ENCODE results near the gene DNAJB12. TPM values are rescaled to one million over a fixed set of nuclear protein-coding genes. Genes with fewer than 3 reads are reported as not detected.
"Not testable (repeated sequence)": the region's sequence is repeated elsewhere in the genome, so short reads cannot be mapped to it uniquely, and the experiment has no call there.

DNAJB12 gene
- total RNA-seq, 1 donor from 2014 or later: 25.9 TPM

DNA sequence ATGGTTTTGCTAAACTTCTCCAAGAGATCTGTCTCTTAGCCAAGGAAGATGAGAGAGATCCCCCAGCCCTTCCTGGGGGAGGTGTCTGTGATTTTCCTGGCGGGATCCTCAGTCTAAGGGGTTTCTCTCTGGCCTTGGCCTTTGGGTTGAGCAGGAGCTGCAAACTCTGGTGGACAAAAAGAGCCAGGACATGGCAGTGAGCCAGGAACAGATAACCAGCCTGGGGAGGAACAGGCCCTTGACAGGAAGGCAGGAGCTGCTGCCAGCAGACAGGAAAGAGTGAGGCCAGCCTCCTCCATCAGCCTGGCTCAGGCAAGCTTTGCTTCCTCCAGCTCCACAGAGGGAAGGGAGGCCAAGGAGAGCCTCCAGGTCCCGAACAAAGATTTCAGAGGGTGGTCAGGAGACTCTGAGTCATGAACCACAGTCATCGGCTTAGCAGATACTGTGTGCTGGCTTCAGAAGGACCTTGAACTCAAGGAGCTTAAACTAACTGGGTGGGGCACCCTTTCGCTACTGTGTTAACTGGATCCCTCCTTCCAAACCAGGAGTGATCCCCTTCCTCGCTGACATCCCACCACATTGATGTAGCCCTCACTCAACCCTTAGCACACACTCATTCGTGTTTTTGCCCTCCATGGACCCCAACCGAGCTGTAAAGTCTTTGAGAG, 46.3 kb downstream of the DNAJB12 start:
- intact Hi-C loops (cut with micrococcal nuclease): no loop called here
- DNase-seq: peak; percentile 73
- ATAC-seq: peak; percentile 66

DNA sequence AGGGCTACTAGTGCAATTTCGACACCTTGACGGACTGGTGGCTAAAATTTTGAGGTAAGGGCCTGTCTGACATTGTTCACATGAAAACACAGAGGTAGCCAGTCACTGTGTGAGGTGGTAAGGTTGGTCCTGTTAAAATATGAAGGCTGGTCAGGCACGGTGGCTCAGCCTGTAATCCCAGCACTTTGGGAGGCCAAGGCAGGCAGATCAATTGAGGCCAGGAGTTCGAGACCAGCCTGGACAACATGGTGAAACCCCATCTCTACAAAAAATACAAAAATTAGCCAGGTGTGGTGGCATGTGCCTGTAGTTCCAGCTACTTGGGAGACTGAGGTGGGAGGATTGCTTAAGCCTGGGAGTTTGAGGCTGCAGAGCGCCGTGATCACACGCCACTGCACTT, 47.0 kb downstream of the DNAJB12 start:
- intact Hi-C loops (cut with micrococcal nuclease); ATAC-seq: not testable (repeated sequence)
- DNase-seq: peak; percentile 2

DNA sequence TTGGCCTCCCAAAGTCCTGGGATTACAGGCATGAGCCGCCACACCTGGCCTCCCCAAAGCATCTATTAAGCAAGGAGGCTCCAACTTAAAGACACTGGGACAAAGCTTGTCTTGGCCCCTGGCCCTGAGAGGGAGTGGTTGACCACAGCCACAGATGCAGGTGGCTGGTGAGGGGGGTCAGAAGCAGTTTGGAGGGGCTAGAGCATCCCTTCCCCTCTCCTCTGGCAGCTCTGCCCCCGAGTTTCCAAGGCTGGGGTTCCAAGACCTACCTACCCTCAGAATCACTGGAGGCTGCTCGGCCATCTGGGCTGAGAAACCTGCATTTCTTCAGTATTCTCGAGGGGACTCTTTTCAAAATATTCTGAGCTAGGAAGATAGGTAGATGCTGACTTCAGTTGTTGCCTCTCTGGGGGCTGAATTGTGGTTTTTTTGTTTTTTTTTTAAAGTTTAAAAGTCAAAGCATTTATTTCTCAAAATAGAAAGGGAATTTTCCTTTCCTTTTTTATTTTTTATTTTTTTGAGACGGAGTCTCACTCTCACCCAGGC, 48.4 kb downstream of the DNAJB12 start:
- peak; percentile 14 for DNase-seq
- intact Hi-C loops (cut with micrococcal nuclease): no loop called here
- no peak for ATAC-seq

DNA sequence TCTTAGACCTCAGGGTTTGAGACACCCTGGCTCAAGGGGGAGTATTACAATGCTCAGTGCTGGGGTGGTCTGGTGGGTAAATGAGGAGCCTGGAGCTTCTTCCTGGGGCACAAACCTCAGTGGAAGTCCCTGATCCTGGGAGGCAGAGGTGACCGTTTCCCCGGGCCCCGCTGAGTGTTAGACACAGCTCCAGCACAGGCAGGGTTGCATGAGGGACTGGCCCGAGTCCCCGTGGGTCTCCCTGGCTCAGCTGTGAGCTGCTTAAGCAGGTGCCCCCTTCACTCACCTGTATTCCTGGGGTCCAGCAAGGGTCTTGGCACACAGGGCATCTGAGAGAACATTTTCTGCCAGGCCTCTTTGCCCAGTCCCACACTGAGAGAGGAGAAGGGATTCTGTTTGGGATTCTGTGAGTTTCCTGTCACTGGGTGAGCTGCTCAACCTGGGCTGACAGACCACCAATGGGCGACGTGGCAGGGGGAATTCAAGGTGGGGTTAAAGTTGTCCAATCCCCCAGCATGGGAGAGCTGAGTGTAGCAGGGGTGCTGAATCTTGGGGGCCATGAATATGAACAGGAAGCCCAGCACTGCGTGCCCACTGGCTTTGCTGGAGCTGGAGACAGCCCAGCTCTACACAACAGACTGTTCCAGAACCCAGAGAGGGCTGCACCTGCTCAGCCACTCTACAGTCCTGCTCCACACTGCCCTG, 51.1 kb downstream of the DNAJB12 start:
- peak; percentile 12 for DNase-seq
- intact Hi-C loops (cut with micrococcal nuclease): no loop called here
- ATAC-seq: no peak

DNA sequence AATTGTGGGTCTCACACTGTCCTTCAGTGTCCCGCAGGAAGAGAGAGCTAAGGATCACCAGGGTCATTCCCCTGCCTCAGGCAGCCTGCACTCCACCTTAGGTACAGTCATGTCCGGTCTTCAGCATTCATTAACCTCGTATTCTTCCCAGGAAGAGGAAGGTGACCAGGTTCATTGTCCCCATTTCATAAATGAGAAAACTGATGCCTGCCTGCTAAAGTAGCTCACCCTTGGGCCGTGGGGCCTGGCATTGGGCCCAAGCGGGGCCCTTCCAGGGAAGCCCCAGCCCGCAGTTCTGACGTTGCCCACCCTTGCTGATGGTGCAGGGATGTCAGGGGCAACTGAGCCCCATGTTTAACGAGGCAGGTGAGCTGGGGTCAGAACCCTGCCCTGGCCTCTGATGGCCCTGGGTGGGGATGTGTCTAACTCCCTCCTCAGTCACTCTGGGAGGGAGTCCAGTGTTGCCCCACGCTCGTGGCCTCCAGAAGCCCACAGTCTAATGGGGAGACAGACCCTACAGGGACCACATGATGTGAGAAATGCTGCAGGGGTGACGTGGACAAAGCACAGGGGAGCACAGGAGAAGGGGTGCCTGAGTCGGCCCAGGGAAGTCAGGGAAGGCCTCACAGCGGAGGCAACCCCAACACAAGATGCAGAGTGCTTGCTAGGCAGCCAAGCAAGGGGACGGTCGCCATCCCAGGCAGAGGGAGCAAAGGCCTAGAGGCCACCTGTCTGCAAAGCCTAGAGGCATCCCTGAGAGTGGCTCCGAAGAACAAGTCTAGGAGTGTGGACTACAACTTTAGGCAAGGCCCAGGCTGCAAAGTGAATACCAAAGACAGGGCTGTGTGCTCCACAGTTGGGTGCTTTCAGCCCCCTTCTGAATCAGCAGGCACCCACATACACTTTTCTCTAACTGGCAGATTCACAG, 55.9 kb downstream of the DNAJB12 start:
- peak; percentile 35 for DNase-seq
- intact Hi-C loops (cut with micrococcal nuclease): no loop called here
- no peak for ATAC-seq

DNA sequence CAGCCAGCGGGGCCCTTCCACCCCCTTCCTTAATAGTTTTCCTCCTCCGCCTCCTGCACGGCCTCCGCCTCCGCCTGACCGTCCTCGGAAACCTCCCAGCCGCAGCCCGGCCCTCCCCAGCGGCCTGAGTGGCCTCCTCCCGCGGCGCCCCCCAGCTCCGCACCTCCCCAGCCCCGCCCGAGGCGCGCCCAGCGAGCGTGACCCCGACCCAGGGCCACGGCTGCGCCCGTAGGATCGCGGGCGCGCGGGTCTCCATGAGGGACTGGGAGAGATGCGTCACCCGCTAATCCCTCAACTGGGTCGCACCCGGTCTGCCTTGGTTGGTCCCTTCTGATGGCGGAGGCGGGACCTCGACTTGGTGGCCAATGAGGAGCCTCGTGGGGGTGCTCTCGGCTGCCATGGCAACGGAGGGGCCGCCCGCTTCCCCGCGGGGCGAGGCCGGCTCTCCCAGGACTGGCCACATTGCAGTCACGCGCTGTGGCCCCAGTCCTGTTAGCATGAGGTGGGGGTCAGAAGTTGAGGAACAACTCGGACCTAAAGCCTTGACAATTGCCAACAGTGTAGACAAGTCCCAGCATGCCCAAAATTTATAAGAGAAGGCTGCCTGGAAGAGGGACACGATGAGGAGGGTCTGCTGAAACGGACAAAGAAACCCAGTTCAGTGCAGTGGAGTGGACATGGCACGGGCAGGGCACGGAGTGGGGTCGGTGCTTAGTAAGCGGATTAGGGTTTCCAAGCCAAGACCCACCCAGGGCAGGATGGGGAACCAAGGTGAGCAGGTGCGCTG, 56.7 kb downstream of the DNAJB12 start:
- intact Hi-C loops (cut with micrococcal nuclease): no loop called here
- peak; percentile 96 for ATAC-seq
- DNase-seq: peak; percentile 99

DNA sequence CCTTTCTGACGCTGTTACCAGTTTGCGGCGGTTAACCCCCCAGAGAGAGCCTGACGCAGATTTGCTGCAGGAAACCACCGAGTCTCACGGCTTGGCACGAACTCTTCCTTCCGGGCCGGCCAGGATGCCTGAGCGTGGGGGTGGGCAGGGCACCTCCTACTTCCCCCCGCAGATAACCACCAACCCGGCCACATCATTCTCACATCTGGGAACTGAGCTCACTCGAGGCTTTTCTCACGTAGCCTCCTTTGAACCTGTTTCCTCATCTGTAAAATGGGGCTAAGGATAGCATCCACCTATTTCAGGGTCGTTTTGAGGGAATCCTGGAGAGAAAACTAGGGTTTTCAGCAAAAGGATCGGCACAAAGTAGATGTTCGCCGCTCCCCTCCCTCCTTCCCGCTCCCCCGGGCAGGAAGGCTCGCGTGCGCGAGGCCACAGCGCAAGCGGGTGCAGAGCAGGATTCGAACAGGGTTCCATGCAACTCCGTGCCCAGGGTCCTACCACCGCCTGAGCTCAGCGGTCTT, 57.4 kb downstream of the DNAJB12 start:
- ATAC-seq (peak; percentile 74), DNase-seq (peak; percentile 88)
- intact Hi-C loops (cut with micrococcal nuclease): no loop called here

DNA sequence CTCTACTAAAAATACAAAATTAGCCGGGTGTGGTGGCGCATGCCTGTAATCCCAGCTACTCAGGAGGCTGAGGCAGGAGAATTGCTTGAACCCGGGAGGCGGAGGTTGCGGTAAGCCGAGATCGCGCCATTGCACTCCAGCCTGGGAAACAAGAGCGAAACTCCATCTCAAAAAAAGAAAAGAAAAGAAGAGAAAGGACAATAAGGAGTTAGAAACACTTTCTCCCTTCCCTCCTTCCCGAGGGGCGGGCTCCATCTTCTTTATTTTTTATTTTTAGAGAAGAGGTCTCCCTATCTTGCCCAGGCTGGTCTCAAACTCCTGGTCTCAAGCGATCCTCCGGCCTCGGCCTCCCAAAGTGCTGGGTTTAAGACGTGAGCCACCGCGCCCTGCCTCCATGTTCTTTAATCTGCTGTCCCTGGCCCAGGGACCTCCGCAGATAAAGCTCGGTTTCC, 57.9 kb downstream of the DNAJB12 start:
- ATAC-seq; intact Hi-C loops (cut with micrococcal nuclease); DNase-seq: not testable (repeated sequence)

DNA sequence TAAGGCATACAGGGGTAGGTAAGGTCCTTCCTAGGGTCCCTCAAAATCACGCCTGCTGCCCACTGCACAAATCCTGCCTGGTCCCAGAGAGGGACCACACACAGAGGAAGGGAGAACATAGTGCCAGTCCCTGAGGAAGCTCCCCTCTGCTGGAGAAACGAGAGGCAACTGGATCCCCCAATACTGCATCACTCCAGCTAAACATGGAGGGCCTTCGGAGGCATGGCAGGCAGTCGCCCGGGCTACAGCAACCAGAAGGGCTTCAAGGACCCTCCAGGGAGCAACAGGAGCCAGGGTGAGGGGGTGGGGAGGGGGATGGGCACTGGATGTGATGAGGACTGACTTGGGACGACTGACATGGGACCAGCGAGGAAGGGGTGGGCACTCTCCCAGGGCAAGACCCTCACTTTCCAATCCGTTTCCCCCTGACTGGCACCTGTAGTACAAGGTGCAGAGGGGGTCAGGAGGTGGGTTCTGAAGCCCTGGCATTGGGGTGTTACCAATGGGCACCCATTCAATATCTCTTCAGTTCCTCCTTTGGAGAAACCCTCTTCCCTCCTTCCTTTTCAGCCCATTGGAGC, 59.3 kb downstream of the DNAJB12 start:
- intact Hi-C loops (cut with micrococcal nuclease): no loop called here
- ATAC-seq (no peak), DNase-seq (peak; percentile 13)

DNA sequence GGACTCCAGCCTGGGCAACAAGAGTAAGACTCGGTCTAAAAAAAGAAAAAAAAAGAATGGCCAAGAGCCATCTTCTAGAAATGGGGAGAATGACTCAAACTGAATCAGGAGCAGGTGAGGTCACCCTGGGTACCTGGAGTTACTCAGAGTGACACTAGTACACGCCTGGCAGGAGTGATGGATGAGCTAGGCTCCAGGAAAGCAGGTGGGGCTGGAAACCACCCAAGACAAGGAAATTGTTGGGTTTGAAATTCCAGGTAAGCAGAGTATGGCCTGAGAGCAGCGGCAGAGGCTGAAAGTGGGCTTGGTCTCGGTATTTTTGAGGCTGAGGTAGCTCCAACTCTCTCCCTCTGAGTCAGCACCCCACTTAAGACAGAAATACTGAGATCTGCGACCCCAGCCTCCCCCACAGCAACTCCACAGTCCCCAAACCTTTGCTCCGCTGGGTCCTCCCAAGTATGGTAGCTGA, 62.5 kb downstream of the DNAJB12 start:
- intact Hi-C loops (cut with micrococcal nuclease): no loop called here
- ATAC-seq: no peak
- no peak for DNase-seq

DNA sequence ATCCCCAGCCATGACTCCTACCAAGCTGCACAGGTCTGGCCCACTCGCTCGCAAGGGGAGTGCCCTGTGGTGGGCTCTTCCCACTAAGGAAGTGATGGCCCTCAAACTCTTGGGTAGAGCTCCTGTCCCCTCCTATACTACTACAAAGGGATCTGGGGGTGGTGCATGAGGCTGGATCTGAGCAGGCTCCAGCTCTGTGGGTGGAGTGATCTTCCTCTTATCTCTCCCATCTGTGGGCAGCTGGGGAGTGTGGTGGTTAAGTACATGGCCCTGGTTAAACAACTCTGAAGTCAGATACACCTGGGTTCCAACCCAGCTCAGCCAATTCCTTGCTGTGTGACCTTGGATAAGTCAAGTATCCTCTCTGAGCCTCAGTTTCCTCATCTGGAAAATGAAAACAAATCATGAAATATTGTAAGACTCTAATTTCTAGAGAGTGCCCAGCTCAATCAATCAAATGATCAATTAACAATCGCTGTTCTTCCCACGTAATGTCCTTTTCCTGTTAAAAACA, 63.6 kb downstream of the DNAJB12 start:
- no peak for DNase-seq
- intact Hi-C loops (cut with micrococcal nuclease): no loop called here
- no peak for ATAC-seq

DNA sequence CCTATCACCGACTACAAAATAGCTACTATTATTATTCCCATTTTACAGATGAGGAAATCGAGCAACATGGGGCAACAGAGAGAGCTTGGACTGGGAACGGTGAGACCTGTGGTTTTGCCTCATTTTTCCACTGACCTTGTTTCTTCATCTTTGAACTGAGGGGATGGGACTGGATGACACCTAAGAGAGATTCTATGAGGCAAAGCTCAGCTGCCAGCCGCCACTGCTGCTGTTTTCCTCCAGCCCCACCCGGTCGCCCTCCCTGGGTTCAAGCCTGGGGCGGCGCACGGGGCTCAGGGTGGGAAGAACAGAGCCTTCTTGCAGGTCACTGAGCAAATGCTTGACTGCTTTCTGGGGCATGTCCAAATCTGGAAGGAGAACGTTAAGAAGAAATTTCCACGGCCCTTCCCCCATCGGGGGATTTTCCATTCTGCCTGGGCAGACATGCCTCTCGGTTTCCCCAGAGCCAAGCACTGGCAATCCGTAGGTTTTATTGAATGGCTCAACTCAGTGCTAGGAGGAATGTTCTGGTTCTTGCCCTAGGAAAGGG, 68.7 kb downstream of the DNAJB12 start:
- no peak for ATAC-seq
- DNase-seq: no peak

DNA sequence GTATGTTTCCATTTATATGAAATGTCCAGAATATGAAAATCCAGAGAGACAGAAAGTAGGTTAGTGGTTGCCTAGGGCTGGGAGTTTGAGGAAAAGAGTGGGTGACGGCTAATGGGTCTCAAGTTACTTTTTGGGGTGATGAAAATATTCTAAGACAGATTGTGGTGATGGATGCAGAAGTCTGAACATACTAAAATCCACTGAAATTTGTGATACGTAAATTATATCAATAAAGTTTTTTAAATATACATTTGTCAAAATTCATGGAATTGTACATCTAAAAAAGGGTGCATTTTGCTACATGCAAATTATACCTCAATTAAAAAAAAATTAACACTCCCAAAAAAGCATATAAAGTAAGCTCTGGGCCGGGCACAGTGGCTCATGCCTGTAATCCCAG, 71.6 kb downstream of the DNAJB12 start:
- DNase-seq (no peak), ATAC-seq (no peak)
- intact Hi-C loops (cut with micrococcal nuclease): no loop called here

More for the DNA sequence above, 68.7 kb downstream of the DNAJB12 start:
- intact Hi-C loops (cut with micrococcal nuclease): no loop called here

Other genes starting within 250 kb of the DNAJB12 start
- 260 TPM for gene ANAPC16, start 138.9 kb downstream of the DNAJB12 start, total RNA-seq
- gene ASCC1, start 138.6 kb downstream of the DNAJB12 start, total RNA-seq: 34.7 TPM
- 64.2 TPM for gene DDIT4, start 81.0 kb downstream of the DNAJB12 start, total RNA-seq